COLO829 (cell line): Measurements from ENCODE around the gene COL2A1.

Experiments used
- DNase-seq: peaks from one replicate; pipeline ENCODE4 v3.0.0; 2012; ENCODE audit warnings: low spot score

The COL2A1 gene

DNA sequence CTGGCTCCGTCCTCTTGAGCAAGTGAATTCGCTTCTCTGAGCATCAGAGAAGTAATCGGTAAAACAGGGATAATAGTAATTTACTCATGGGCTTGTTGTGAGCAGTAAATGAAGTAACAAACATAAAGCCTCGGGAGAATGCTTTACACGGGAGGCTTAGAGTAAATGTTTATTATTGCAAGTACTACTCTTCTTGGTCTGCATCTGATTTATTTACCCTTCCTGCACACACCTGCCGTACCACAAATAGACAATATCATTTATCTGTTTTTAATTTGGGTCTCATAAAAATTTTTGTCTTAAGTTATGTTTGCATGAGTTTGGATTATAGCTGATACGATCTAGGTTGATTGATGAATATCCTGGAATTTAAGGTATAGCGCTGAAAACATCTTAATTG lies 7.8 kb upstream of the COL2A1 start:
- DNase-seq: no peak

GRCh38 chr12:48010366-48010970 lies 6.2 kb upstream of the COL2A1 start:
- DNase-seq: no peak

DNA sequence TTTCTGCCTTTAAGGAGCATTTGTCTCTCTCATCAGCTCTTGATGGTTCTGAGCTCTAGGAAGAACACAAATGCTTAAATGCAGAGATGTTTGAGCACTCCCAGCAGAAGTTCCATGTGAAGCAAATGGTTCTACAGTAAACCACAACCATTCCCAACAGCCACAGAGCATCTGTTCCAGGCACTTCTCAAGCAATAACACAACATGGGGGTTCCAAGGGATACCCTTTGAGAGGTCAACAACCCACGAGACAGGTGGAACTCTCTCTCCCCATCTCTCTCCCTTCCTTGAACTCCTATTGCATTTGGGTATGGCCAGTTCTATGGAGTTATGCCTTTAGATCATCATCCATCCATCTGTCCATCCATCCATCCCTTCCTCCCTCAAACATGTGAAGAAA lies 5.2 kb upstream of the COL2A1 start:
- no peak for DNase-seq

DNA sequence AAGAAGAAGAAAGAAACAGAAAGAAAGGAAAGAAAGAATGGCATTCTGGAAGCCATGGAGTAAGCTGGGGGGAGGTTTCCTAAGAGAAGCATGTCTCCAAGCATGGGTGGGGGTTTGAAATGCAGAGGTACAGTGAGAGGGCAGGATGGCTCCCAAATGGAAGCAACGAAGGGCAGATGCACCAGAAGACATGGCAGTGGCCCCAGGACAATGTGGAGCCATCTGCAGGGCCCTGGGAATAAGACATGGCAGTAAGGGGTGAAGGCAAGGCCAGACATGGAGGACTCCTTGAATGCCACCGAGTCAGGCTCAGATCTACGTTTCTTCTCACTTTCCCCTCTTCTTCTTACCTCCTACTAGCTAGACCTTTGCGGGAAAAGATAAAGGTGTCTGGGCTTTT lies 4.7 kb upstream of the COL2A1 start:
- DNase-seq: no peak

DNA sequence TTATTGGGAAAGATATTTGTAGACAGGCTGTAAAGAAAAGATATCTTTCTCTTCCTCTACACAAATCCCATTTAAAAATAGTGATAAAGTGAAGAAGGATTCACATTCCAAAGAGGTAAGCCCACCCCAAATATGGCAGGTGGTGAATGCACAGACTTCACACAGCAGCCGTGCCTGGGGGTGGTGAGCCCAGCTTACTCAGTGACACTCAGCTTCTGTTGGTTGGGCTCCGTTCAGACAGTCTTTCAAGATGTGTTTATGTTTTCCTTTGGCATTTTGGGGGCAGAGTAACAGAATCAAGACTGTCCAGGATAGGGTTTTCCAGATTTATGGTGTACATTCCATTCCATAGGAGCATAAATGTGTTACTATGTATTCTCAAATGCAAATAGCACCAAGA lies 4.1 kb upstream of the COL2A1 start:
- DNase-seq: no peak

- no peak for DNase-seq
Measured at GRCh38 chr12:48007206-48007605, 2.9 kb upstream of the COL2A1 start.

DNA sequence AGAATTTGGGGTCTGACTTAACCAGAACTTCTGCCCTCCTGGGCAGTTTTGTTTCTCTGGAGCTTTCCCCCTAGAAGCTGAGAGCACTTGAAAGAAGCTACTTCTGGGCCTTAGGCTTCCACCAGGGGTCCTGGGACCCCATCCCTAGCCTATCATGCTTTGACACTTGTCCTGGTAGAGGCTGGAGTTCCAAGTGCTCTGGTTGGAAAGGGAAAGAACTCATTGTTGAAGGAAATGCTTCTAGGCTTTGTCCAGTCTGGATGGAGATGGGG lies 1.4 kb upstream of the COL2A1 start:
- DNase-seq: no peak

DNA sequence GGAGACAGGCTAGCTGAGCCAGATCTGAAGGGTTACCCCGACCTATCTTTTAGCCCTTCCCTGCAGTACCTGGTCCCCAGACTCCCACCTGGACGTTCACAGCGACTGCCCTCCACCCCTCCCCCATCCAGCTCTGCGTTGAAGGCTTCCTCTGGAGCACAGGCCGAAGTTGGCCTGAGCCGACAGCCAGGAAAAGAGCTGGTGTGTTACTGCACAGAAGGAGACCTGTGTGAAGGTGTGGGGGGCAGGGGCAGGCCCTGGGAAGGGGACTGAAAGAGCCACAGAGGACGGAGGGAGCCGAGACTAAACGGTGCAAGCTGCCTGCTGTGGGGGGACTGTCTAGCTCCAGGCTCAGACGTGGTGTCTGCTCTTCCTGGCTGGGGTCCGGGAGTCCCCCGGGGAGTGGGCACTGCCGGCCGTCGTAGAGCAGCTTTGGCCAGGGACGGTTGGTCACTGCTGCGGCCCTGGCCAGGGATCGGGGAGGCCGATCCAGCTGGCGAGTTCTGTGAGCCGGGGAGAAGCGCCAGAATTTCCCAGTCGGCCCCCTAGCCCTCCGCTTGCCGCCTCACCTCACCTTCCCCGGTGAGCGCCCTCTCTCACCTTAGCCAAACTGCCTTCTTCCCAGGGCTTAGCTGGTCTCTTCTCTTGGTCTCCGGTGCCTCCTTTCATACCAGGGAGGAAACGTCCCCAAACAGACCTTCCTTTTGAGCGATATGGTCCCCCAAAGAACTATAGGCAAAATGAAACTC lies 899 bp upstream of the COL2A1 start:
- no peak for DNase-seq

DNA sequence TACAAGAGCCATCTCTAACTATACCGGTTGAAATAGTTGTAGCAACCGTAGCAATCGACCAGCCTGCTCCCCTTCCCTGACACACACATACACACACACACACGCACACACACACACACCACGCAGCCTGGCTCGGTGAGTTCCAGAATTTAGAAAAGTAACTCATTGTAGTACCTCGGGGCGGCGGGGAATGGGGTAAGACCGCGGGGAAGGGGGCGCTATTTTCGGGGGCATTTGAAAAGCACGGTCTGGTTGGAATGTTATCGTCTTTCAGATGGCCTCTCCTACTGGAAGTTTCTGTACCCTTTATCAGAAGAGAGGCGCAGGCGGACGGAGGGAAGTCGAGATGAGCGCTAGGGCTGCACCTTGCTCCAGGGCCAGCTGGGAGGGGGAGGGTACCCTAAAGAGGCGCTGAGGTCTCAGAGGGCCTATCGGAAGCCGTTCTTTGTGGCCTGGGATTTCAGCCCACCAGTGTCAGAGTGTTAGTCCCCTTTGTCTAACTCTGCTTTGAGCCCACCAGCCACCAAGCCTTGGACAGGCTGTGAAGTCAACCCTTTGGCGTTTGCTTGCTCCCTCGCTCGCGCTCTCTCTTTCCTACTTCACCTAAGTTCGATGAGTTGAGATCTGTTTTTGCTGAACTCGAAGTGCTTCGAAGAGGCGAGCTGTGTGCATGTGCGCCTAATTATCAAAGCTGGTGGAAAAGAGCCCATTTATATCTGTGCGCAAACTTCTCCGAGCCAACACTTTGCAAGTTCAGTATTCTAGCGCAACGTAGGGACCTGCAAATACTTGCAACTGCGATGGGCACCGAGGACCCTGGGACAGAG lies 837 bp downstream of the COL2A1 start:
- DNase-seq: no peak

DNA sequence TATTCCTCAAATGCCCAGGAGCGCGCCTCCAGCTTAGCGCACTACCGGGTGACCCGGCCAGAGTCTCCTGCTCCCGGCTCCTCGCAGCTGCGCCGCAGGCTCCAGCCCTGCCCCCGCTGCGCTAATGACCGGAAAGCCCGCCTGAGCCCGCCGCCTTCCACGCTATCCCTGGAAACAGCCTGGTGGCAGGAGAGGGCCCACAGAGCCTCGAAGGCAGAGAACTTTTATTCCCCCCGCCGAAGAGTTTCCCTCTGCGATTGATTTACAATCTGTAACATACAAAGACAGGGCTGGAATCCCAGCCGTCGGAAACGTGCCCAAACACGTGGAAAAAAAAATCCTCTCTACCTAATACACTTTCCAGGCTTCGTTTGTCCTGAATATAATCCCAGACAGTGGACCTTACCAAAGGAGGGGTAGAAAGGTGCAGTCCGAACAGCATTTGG lies 1.5 kb downstream of the COL2A1 start:
- no peak for DNase-seq

- DNase-seq: no peak
Measured at GRCh38 chr12:48002414-48002730, 1.9 kb downstream of the COL2A1 start.

GRCh38 chr12:48001505-48002413 lies 2.5 kb downstream of the COL2A1 start:
- DNase-seq: peak; percentile 54

DNA sequence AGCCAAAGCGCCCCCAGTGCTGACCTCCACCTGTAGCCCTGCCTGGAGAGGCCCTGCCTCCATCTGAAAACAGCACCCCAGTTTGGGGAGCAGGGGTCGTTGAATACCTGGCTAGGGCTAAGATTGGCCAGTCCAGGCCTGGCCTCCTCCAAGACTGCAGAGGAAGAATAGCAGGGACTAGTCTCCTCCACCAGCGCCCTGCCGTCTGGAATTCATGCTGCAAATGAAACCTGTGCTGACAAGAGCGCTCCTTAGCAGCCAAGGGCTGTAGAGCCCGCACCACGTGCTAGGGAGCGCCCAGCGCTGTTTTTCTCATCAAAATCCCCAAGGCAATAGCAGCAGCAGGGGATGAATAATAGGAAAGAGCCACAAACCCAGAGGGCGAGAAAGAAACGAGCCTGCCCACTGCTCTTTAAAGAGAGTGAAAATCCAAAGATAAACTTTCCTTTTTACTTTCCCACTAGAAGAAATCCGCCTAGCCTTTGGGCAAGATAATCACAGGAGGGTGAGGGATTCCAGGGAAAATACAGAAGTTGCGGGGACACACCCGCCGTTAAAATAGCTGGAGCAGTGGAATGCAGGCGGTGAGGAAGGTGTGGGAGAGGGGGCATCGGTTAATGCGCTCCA lies 3.3 kb downstream of the COL2A1 start:
- DNase-seq: peak; percentile 82

DNA sequence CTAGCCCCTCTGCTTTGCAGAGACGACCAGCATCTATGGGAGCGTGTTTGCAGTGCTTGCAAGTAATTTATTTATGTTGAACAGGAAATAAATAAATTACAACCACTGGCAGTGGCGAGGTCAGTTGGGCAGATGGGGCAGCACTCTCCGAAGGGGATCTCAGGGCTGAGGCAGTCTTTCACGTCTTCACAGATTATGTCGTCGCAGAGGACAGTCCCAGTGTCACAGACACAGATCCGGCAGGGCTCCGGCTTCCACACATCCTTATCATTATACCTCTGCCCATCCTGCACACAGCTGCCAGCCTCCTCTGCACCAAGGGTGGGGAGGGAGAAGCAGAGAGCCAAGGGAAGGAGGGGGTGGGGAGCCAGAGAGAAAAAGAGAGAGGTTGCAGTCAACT lies 4.5 kb downstream of the COL2A1 start:
- DNase-seq: no peak

DNA sequence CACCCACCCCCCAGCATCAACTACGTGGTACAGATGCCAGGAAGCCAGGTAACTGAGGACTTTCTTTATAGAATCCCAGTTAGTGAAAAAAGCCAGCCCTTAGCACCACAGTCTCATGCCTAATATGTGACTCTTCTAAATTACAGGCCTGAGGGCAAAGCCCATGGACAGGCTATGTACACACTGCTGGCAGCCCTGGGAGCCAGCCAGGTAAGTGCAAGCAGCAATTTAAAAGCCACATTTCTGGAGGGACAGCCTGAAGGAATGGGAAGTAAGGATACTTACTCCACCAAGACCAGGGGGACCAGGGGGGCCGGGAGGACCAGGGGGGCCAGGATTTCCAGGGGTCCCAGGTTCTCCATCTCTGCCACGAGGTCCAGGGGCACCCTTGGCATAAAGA lies 7.0 kb downstream of the COL2A1 start:
- DNase-seq: no peak

- DNase-seq: no peak
Measured at GRCh38 chr12:47995981-47996401, 8.3 kb downstream of the COL2A1 start.

DNA sequence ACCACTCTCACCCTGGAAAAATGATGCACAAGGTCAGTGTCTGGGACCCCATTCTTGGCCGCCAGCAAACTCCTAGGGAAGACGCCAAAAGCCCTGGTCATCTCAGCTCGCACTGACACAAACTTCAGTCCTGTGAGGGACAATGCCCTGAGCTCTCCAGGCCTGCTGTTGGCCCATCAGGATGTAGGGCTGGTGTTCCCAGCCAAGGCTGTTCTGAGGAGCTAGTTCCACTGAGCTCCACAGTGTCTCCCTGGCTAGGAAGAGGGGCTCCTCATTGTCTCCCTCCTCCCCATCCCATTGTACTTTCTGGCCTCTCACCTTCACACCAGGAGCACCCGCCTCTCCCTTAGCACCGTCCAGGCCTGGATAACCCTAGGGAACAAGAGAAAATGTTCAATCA lies 10.8 kb downstream of the COL2A1 start:
- DNase-seq: no peak

- no peak for DNase-seq
Measured at GRCh38 chr12:47992776-47993175, 11.5 kb downstream of the COL2A1 start.

GRCh38 chr12:47991106-47992061 lies 12.9 kb downstream of the COL2A1 start:
- no peak for DNase-seq

DNA sequence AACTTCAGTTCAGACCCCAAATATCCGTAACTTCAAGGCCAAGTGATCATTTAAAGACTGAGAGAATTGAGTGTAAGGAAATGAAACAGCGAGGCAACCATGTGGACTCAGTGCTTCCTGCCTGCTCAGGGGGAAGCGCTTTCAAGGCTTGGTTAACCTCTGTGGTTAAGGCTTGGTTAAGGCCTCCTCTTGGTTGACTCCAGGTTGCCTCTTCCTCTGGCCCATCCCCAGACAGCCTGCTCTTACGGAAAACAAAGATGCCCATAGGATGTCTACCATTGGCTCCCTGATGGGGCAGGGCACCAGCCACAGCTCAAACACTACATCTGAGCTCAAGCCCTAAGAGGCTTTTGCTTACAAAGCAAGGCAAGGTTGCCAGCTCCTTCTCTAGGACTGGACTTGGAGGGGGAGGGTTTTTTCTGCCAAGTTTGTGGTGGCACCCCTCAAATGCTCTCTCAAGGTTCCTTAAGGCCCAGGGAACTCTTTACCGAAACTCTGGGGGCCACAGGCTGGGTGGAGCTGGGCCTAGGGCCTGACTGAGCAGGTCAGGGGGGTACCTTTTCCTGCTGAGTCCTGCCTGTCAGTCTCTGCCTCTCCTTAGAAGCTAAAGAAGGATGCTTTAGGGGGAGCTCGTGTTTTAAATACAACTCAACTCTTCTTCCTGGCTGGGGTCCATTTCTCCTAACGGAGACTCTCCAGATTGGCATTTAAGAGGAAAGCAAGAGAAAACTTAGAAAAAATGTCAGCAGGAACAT lies 13.7 kb downstream of the COL2A1 start:
- DNase-seq: no peak
